ENCODE results near the gene RHBDL3. TPM values are rescaled to one million over a fixed set of nuclear protein-coding genes. Genes with fewer than 3 reads are reported as not detected.
A peak's percentile ranks its signal among the peaks of the same experiment; 100 is the strongest.
"Not testable (repeated sequence)": the region's sequence is repeated elsewhere in the genome, so short reads cannot be mapped to it uniquely, and the experiment has no call there.

The RHBDL3 gene
- total and polyA plus RNA-seq, 2 of the 8 experiments (the other 6 are each of a cell fraction or from before 2014, with no cell fraction given) = 9.6 to 12.2 TPM

DNA sequence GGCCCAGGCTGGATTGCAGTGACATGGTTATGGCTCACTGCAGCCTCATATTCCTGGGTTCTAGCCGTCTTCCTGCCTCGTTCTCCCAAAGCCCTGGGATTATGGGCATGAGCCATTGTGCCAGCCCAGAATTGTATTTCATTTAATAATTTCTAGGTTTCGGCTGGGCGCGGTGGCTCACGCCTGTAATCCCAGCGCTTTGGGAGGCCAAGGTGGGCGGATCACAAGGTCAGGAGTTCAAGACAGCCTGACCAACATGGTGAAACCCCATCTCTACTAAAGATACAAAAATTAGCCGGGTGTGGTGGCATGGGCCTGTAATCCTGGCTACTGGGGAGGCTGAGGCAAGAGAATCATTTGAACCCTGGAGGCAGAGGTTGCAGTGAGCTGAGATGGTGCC lies 87.1 kb downstream of the RHBDL3 start:
- Histone ChIP-seq H3K4me3 (ENCODE audit: extremely low read depth in 1 of 4, insufficient read depth in 2 of 4, low read depth in 3 of 4, low read length in 4 of 4) (peak overlapping the region in 3 of 4 experiments; percentile 7 to 85 (median 15); a peak in 5 of 8 replicates), H3K4me2 (ENCODE audit: insufficient read depth in 1 of 2, low read depth in 2 of 2, low read length in 2 of 2) (peak overlapping the region; percentile 88 to 89), H3K79me2 (ENCODE audit: control insufficient read depth in 1 of 2, insufficient read depth in 2 of 2, low read length in 2 of 2) (peaks cover 51 to 81% of the 10 kb centered on the region in 2 experiments), H3K36me3 (ENCODE audit: control insufficient read depth in 2 of 4, insufficient read depth in 4 of 4, low read length in 3 of 4) (peaks cover 0 to 50% (median 17%) of the 10 kb centered on the region in 4 experiments; a peak in 7 of 8 replicates), H4K20me1 (replicated peaks in 1 of 2; ENCODE audit: control insufficient read depth in 1 of 2, insufficient read depth in 2 of 2, low read length in 2 of 2) (peaks cover 20 to 32% of the 10 kb centered on the region in 2 experiments)
- not testable (repeated sequence) for H4K5ac ChIP-seq (ENCODE audit: insufficient read length, low read depth, low read length); H3K23me2 ChIP-seq (ENCODE audit: low read depth, low read length); H3K4me1 ChIP-seq (replicated peaks in 1 of 4; ENCODE audit: control insufficient read depth in 3 of 4, insufficient read depth in 4 of 4, low read length in 3 of 4); H2BK15ac ChIP-seq (ENCODE audit: low read length); H2BK120ac ChIP-seq (replicated peaks; ENCODE audit: low read depth, low read length); H3K79me1 ChIP-seq (ENCODE audit: low read depth, low read length); H3K27ac ChIP-seq (ENCODE audit: low read depth, low read length); H4K91ac ChIP-seq (replicated peaks; ENCODE audit: insufficient read length, low read length); H2BK20ac ChIP-seq (ENCODE audit: low read length); H3K27me3 ChIP-seq (replicated peaks in 1 of 4; ENCODE audit: control insufficient read depth in 3 of 4, extremely low read depth in 1 of 4, insufficient read depth in 3 of 4, low read length in 3 of 4); H2AFZ ChIP-seq (ENCODE audit: low read length); H3K23ac ChIP-seq (ENCODE audit: insufficient read length); FAIRE-seq; H3K9ac ChIP-seq (replicated peaks in 1 of 4; ENCODE audit: extremely low read depth in 1 of 4, low read depth in 3 of 4, low read length in 3 of 4); H2BK12ac ChIP-seq (ENCODE audit: low read depth, low read length); H3K14ac ChIP-seq (ENCODE audit: insufficient read length); H3K18ac ChIP-seq (ENCODE audit: extremely low read depth, low read length); H3K9me3 ChIP-seq (ENCODE audit: insufficient read depth in 2 of 2, low read depth in 1 of 2, low read length in 1 of 2); H2BK5ac ChIP-seq (ENCODE audit: low read depth, low read length); H2AK5ac ChIP-seq (ENCODE audit: low read depth, low read length); H4K8ac ChIP-seq (ENCODE audit: extremely low read depth, insufficient read depth, low read length); DNase-seq (ENCODE audit: low read depth in 1 of 2, low spot score in 2 of 2); H3K4ac ChIP-seq (replicated peaks; ENCODE audit: insufficient read length, low read depth, low read length); H3K56ac ChIP-seq (replicated peaks; ENCODE audit: insufficient read length, low read depth, low read length)
- 99% methylated on average over 9 of the region's 9 CpGs; no CpG with 5 or more reads in 1 of the 2 experiments for WGBS, 2 experiments (ENCODE audit: extremely low coverage in 1 of 2, insufficient coverage in 1 of 2, insufficient read length in 1 of 2, insufficient replicate concordance in 2 of 2, low coverage in 1 of 2, low lambda C conversion rate in 2 of 2, missing lambda C conversion rate in 1 of 2)
- POLR2A ChIA-PET (ENCODE audit: partially characterized antibody) = interaction anchor here (1.3 to 8.0 kb wide), 3 partner anchors 11 to 121 kb away, joined by 5 to 65 read pairs (median 10); no protein-coding TSS in a partner anchor
- CTCF ChIA-PET (ENCODE audit: partially characterized antibody) = interaction anchor here (1.1 to 2.4 kb wide), 2 partner anchors 19 to 100 kb away, joined by 3 to 8 read pairs; no protein-coding TSS in a partner anchor
